Activated naive CD8-positive, alpha-beta T cell (primary cell): ENCODE data around the gene CCDC169.

Source experiments
- H3K27ac Mint-ChIP-seq: one replicate; pipeline ENCODE4 v1.8.0; 2021; ENCODE audit warnings: mixed read lengths
- H3K27me3 Mint-ChIP-seq: one replicate; pipeline ENCODE4 v1.8.0; 2021; ENCODE audit warnings: mixed read lengths
- H3K36me3 Mint-ChIP-seq: one replicate; pipeline ENCODE4 v1.8.0; 2021; ENCODE audit warnings: mixed read lengths
- H3K4me1 Mint-ChIP-seq: one replicate; pipeline ENCODE4 v1.8.0; 2021; ENCODE audit warnings: low read depth, mixed read lengths
- H3K4me3 Mint-ChIP-seq: one replicate; pipeline ENCODE4 v1.8.0; 2021; ENCODE audit warnings: mild to moderate bottlenecking, mixed read lengths
- H3K9me3 Mint-ChIP-seq: one replicate; pipeline ENCODE4 v1.8.0; 2021; ENCODE audit warnings: low read depth, mixed read lengths

CCDC169 gene

DNA sequence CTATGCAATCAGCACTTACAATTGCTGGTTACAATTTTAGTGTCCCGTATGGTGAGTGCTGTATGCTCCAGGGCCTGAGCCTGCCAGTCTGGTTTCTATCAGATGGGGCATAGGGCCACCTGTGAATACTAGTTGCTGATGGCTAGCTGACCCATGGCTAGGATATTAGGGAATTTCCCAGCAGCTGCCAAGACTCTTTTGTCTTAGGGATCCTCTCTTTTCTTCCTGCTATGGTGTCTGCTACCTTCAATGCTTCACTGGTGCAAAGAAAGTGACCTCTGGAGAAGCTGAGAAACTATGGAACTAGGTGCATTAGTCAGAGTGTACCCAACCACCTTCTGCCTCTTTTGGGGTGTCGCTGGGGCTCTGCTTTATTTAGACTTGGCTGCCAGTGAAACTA is 11.6 kb downstream of the CCDC169 start:
- Mint-ChIP-seq H3K4me3 (no peak overlapping the region), H3K9me3 (no peaks in the 10 kb centered on the region), H3K4me1 (no peaks in the 10 kb centered on the region), H3K27ac (no peak overlapping the region), H3K36me3 (no peaks in the 10 kb centered on the region), H3K27me3 (peaks cover 5% of the 10 kb centered on the region)

DNA sequence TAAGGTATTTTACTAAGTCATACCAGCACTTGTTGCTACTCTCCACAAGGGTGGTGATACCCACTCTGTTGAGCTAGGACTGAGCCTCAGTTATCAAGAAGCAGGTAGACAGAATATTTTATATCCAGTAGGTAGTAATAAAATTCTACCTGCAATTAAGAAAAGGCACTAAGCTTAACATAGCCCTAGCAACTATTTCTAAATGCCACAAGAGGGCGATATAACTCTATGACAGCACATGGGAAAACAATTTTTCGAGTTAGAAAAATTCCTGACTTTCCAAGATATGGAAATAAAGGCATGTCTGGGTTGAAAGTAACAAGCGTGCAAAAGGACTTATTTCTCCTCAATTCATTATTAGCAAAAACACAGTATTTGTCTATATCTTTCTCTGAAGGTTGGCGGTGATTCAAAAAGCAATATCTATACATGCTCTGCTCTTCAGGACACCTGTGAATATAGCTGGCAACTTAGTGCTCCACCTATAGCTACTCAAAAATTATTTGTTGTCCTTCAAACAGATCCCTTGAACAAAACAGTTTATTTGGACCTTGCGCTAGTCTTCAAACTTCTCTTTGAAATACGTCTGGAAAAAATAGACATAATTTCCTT is 14.7 kb downstream of the CCDC169 start:
- Mint-ChIP-seq H3K36me3 (no peaks in the 10 kb centered on the region), H3K4me3 (no peak overlapping the region), H3K27me3 (peaks cover 2% of the 10 kb centered on the region), H3K4me1 (no peaks in the 10 kb centered on the region), H3K9me3 (no peaks in the 10 kb centered on the region), H3K27ac (no peak overlapping the region)

DNA sequence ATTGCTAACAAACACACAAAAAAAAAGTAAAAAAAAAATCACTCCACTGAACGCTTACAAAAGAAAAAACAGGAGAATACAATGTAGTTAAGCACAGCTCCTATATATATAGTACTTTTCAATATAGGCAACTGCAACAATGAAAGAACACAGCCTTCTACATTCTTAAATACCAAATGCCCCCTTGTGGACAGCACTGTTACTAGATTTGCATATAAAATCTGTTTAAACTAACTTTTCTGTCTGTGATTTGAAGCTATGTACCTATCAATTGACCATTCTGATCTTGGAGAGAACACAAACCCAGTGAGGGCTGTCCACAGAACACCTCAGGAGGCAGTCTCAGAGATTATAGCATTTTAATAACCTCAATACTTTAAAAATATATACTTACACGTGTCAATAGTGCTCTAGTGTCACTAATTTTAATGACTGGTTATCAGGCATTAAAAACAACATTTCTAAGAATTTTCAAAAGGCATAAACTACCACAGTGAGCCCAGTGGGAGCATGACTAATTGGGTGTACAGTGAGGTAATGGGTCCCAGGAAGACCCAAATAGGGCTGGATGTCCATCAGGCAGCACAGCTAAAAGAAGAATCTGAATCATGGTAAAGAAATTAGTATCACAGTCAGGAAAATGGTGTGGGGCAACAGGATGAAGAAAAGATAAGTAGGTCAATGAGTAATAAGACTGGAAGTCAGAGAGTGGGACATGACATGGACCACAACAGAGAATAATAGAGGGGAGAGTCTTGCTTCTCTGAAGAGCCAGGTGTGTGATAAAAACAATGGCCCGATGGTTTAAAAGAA is 22.2 kb downstream of the CCDC169 start:
- Mint-ChIP-seq H3K4me1 (no peaks in the 10 kb centered on the region), H3K9me3 (no peaks in the 10 kb centered on the region), H3K36me3 (no peaks in the 10 kb centered on the region), H3K27me3 (peaks cover 1% of the 10 kb centered on the region), H3K4me3 (no peak overlapping the region), H3K27ac (no peak overlapping the region)

DNA sequence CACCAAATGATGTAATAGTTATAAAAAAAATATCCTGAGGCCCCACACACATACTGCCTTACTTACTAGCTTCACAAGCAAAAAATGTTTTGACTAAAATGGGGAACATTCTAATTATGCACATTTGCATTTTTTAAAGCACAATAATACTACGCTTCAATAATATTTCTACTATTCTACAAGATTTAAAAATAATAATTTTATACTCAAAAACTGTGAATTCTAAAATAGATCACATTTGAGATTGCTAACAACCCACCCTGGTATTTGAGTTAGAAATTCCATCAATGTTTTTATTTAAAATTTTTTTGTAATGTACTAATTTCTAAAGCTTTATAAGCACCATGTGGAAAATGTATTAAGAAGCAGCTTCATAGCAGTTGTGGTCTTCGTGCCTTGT is 24.2 kb downstream of the CCDC169 start:
- H3K4me3 Mint-ChIP-seq, result no peak overlapping the region
- H3K27ac Mint-ChIP-seq, result no peak overlapping the region
- H3K4me1 Mint-ChIP-seq, result no peaks in the 10 kb centered on the region
- peaks cover 4% of the 10 kb centered on the region for H3K27me3 Mint-ChIP-seq
- no peaks in the 10 kb centered on the region for H3K36me3 Mint-ChIP-seq
- no peaks in the 10 kb centered on the region for H3K9me3 Mint-ChIP-seq

DNA sequence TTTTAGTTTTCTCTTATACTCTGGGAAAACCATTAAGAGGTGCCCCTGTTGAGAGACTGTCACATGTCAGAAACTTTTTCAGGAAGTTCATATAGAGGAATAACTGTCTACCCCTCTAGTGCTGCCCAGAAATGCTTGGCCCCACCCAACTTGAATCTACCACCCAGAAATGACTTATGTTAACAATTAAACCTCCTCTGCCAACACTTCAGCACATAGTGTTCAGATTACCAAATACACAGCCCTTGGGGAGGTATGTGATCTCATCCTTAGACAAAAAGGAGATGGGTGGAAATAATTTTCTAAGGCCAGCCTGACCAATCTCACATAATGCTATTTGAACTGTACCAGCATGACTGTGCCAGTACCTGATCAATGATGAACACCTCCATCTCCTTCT is 35.6 kb downstream of the CCDC169 start:
- Mint-ChIP-seq H3K27me3 (no peaks in the 10 kb centered on the region), H3K27ac (no peak overlapping the region), H3K4me3 (no peak overlapping the region), H3K4me1 (no peaks in the 10 kb centered on the region), H3K9me3 (no peaks in the 10 kb centered on the region), H3K36me3 (no peaks in the 10 kb centered on the region)

DNA sequence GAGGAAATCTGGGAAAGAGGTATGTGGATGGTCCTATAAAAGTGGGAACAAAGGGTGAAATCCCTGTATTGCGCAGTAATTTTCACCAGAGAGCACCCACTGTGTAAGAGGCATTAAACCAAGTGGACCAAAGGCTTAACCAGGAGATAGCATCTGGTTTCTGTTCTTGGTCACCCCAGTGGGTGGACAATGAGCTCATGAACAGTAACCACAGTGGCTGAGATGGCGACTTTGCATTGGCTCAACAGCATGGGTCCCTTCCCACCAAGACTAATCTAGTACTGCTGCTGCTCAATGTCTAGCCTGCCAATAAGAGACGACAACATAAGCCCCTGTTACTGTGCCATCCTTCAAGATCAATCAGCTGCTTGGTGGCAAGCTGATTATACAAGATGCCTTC is 36.6 kb downstream of the CCDC169 start:
- Mint-ChIP-seq H3K27me3 (no peaks in the 10 kb centered on the region), H3K27ac (no peak overlapping the region), H3K9me3 (no peaks in the 10 kb centered on the region), H3K36me3 (no peaks in the 10 kb centered on the region), H3K4me3 (no peak overlapping the region), H3K4me1 (no peaks in the 10 kb centered on the region)

DNA sequence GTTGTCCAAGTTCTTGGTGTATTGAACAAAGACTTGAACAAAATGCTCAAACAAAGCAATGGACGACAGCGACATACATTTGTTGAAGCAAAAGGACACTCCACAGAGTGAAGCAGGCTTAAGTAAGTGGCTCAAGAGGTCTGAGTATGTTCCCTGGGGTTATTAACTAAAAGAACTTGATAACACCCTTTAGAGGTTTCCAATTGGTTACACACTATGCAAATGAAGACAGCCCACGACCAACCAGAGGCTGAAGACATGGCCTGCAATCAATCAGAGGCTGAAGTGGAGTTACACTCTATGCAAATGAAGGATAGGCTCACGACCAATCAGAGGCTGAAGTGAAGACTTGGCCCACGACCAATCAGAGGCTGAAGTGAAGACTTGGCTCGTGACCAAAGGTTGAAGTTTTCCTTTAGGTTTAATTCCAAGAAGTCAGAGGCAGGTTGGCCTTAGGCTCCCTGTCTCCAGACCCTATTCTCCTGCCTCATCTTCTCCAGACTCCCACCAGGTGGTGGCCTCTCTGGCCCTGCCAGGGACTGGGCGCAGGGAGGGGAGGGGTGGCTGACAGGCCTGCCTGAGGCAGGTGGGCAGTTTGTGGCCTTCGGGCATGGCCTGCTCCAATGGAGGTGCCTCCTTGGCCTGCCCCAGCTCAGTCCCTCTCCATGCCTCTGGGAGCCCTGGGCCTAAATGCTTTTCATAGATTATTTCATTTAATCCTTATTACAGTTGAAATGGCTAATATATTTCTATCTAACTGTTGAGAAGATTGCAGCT is 38.1 kb downstream of the CCDC169 start:
- Mint-ChIP-seq H3K4me3 (no peak overlapping the region), H3K27ac (no peak overlapping the region), H3K9me3 (no peaks in the 10 kb centered on the region), H3K27me3 (peaks cover 4% of the 10 kb centered on the region), H3K4me1 (no peaks in the 10 kb centered on the region), H3K36me3 (no peaks in the 10 kb centered on the region)

DNA sequence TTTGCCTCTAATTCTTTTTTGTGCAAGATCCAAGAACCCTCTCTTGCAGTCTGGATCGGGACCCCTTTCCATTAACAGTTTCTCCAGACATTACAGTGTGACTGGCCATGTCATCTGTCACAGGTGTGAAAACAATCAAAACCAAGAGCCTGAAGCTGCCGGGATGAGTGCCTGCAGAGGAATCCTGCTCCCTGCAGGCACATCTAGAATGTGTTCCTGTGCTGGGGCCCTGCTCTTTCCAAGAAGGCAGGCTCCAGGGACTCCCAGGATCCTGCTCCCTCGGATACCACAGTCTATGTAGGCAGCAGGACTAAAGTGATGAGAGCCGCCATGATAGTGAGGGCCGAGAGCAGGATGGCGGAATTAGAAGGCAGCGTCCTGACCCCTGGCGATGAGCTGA is 38.8 kb downstream of the CCDC169 start:
- no peak overlapping the region for H3K27ac Mint-ChIP-seq
- peaks cover 4% of the 10 kb centered on the region for H3K27me3 Mint-ChIP-seq
- no peaks in the 10 kb centered on the region for H3K4me1 Mint-ChIP-seq
- no peak overlapping the region for H3K4me3 Mint-ChIP-seq
- H3K9me3 Mint-ChIP-seq, result no peaks in the 10 kb centered on the region
- no peaks in the 10 kb centered on the region for H3K36me3 Mint-ChIP-seq

DNA sequence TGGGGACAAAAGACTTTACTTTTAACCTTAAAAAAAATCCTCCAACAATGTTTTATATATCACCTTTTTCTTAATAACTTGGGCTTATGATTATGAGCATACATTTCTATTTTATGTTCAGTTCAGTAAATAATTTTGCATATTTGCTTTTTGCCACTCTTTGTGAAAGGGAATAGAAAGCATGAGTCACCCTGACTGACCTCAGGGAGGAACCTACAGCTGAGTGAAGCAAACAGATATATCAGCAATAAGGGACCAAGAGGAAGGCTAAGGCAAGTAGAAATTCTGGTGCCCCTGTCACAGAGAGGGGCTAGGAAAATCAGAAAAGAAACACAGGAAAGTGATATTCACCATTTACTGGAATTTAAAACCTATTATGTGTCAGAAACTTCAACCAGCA is 46.1 kb downstream of the CCDC169 start:
- peaks cover 6% of the 10 kb centered on the region for H3K9me3 Mint-ChIP-seq
- H3K27me3 Mint-ChIP-seq, result peaks cover 4% of the 10 kb centered on the region
- H3K4me3 Mint-ChIP-seq, result no peak overlapping the region
- no peaks in the 10 kb centered on the region for H3K36me3 Mint-ChIP-seq
- H3K27ac Mint-ChIP-seq, result no peak overlapping the region
- no peaks in the 10 kb centered on the region for H3K4me1 Mint-ChIP-seq

DNA sequence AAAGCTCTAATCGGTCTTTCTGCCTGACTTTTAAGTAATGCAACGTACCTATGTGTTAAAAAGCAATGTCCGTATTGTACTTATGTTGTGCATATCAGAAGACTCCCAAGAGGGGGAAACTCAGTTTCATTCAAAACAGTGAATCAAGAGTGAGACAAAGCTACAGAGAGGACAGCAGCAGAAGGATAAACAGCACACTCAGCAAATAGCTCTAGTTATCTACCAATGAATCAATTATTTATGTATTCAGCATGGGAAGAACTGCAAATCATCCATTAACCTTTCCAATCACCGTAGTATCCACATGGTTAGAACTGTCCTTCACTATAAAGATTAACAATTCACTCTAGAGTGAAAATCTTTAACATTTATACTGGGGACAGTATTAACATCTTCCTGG is 46.6 kb downstream of the CCDC169 start:
- Mint-ChIP-seq H3K36me3 (no peaks in the 10 kb centered on the region), H3K4me3 (no peak overlapping the region), H3K9me3 (peaks cover 6% of the 10 kb centered on the region), H3K4me1 (no peaks in the 10 kb centered on the region), H3K27ac (no peak overlapping the region), H3K27me3 (peaks cover 4% of the 10 kb centered on the region)

DNA sequence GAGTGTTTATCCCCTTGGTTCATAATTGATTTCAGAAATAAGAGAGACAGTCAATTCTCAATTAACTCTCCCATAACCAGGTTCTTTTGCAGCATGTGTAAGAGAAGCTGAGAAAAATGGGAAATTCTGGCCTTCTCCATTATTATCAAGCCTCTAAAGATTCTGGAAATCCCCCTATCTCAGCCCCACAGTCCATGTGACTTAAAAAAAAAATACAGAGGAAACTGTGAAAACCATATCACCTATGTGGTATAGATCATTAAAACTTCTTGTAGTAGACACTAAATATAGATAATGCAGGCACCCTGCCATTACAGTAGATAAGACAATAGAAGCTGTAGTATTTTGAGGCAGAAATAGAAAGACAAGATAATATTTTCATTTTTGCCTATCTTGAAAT is 48.9 kb downstream of the CCDC169 start:
- H3K27ac Mint-ChIP-seq, result no peak overlapping the region
- H3K9me3 Mint-ChIP-seq, result peaks cover 6% of the 10 kb centered on the region
- no peak overlapping the region for H3K4me3 Mint-ChIP-seq
- H3K27me3 Mint-ChIP-seq, result no peaks in the 10 kb centered on the region
- H3K36me3 Mint-ChIP-seq, result no peaks in the 10 kb centered on the region
- no peaks in the 10 kb centered on the region for H3K4me1 Mint-ChIP-seq

DNA sequence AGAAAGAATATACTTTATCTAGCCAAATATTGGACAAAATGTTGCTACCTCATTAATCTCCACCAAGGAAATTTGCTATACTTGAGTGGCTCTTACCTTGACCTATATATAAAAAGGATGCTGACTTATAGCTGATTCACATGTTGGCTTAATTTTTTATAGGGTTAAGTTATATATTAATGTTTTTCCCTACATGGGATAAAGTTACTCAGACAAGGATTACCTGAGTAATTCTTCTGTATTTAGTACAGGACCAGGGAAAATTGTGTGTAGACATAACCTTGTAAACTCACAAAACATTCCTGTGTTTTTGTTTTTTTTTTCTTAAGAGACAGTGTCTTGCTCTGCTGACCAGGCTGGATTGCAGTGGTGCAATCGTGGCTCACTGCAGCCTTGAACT is 52.6 kb downstream of the CCDC169 start:
- H3K27ac Mint-ChIP-seq, result no peak overlapping the region
- H3K4me3 Mint-ChIP-seq, result no peak overlapping the region
- no peaks in the 10 kb centered on the region for H3K36me3 Mint-ChIP-seq
- H3K9me3 Mint-ChIP-seq, result peaks cover 6% of the 10 kb centered on the region
- no peaks in the 10 kb centered on the region for H3K4me1 Mint-ChIP-seq
- H3K27me3 Mint-ChIP-seq, result no peaks in the 10 kb centered on the region

DNA sequence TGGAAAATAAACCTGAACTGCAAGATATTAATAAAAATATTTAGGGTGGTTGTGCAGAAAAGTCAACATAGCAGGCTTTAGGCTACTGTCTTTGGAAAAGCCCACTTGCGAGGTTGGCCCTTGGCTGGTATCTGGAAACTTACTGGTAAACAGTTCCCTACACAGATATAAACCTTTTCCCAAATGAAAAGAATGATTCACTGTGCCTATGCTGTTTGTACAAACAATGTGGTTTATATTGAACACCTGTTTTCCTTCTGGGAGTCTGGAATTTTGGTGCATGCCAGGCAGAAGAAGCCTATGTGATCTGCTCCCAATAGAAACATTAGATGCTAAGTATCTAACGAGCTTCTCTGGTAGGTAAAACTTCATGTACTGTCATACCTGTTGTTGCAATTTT is 53.5 kb downstream of the CCDC169 start:
- H3K4me3 Mint-ChIP-seq, result no peak overlapping the region
- peaks cover 6% of the 10 kb centered on the region for H3K9me3 Mint-ChIP-seq
- H3K27ac Mint-ChIP-seq, result no peak overlapping the region
- H3K4me1 Mint-ChIP-seq, result no peaks in the 10 kb centered on the region
- H3K36me3 Mint-ChIP-seq, result no peaks in the 10 kb centered on the region
- no peaks in the 10 kb centered on the region for H3K27me3 Mint-ChIP-seq

DNA sequence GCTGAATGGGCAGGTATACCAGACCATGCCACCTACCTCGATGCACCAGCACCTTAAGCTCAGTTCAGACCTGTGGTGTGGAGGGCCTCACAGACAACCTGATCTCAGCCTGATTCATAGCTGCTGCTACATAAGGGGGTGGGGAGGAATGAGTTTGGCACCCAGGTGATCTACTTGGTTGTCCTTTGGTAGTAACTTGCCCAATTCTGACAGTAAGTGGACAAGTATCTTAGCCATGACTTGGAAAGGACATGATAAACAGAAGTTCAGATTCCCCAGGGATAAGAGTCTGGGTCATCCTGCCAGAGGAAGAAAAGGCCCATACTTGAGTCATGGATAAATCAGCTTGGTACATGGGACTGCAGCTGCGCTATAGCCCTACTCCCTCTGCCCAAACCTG is 54.9 kb downstream of the CCDC169 start:
- Mint-ChIP-seq H3K27me3 (no peaks in the 10 kb centered on the region), H3K36me3 (no peaks in the 10 kb centered on the region), H3K9me3 (peaks cover 6% of the 10 kb centered on the region), H3K27ac (no peak overlapping the region), H3K4me1 (no peaks in the 10 kb centered on the region), H3K4me3 (no peak overlapping the region)

DNA sequence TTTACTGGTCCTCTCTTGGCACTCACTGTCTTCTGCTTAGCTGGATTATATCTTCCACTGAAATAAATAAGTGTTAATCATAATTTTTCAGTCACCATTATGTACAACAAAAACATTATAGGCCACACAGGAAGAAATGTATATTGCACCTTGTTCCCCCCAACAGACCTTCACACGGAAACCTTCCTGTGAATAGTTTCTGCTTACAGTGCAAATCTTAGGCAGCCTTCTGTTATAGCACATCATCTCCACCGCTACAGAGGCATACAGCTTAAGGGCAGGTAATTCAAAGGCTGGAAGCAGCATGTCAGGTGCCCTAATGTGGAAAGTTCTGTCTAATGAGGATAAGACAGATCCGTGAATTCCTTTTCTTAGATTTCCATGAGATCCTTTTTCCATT is 66.4 kb downstream of the CCDC169 start:
- H3K4me3 Mint-ChIP-seq, result no peak overlapping the region

More for the DNA sequence above, 66.4 kb downstream of the CCDC169 start:
- no peaks in the 10 kb centered on the region for H3K4me1 Mint-ChIP-seq
- H3K27me3 Mint-ChIP-seq, result peaks cover under 1% of the 10 kb centered on the region
- no peaks in the 10 kb centered on the region for H3K36me3 Mint-ChIP-seq
- H3K27ac Mint-ChIP-seq, result no peak overlapping the region
- peaks cover 4% of the 10 kb centered on the region for H3K9me3 Mint-ChIP-seq
